ENCODE data around the gene TGFBR3. TPM values are rescaled to one million over a fixed set of nuclear protein-coding genes. Genes with fewer than 3 reads are reported as not detected.

Gene TGFBR3
- total RNA-seq, 2 donors from 2014 or later: 60.8 to 62.4 TPM

DNA sequence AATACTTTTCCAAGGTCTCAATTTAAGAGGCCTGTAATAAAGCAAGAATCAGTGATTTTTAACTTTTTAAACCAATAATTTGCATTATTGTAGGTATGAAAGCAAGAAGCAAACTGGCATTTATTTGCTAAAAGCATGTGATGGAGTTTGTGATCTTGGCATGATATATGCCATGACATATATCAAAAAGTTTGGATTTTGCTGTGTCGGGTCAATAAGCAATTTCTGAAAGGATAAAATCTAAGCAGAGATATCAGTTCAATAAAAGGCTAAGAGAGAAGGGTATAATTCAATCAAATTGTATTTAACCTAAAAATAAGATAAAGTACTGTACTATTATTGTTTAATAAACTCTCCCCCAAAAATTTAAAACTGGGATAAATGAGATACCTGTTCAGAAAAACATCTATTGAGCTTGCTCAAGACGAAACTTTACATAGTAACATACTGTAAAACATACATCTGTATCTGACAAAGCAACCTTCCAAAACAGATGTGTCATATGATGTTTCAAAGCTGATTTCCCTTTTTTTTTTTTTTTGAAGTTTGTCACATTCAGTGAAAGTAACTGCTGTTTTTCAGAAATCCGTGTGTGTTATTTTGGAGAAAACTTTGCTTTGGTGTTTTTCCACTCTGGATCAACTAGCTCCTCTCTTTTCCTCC is 74.5 kb downstream of the TGFBR3 start:
- TF ChIP-seq, protein P1, sequence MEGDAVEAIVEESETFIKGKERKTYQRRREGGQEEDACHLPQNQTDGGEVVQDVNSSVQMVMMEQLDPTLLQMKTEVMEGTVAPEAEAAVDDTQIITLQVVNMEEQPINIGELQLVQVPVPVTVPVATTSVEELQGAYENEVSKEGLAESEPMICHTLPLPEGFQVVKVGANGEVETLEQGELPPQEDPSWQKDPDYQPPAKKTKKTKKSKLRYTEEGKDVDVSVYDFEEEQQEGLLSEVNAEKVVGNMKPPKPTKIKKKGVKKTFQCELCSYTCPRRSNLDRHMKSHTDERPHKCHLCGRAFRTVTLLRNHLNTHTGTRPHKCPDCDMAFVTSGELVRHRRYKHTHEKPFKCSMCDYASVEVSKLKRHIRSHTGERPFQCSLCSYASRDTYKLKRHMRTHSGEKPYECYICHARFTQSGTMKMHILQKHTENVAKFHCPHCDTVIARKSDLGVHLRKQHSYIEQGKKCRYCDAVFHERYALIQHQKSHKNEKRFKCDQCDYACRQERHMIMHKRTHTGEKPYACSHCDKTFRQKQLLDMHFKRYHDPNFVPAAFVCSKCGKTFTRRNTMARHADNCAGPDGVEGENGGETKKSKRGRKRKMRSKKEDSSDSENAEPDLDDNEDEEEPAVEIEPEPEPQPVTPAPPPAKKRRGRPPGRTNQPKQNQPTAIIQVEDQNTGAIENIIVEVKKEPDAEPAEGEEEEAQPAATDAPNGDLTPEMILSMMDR (IDR thresholded peaks at IDR 0.05): no peak
- Histone ChIP-seq H3K9me3 (no peaks in the 10 kb centered on the region), H3K27ac (no peak overlapping the region), H3K27me3 (replicated peaks; ENCODE audit: insufficient read depth) (no peaks in the 10 kb centered on the region), H3K4me1 (ENCODE audit: control insufficient read depth in 1 of 2, low read depth in 2 of 2) (peaks cover 7 to 28% of the 10 kb centered on the region in 2 donors), H3K4me3 (no peak overlapping the region), H3K36me3 (no peaks in the 10 kb centered on the region)
- no peak for DNase-seq (ENCODE audit: low spot score)
- no peak for ATAC-seq (ENCODE audit: insufficient number of reproducible peaks, low FRiP score, low read depth)

GRCh38 chr1:91809317-91809716 is 76.6 kb downstream of the TGFBR3 start:
- peaks cover 7 to 20% of the 10 kb centered on the region in 2 donors for H3K4me1 ChIP-seq (ENCODE audit: control insufficient read depth in 1 of 2, low read depth in 2 of 2)
- TF ChIP-seq, protein P1 (IDR thresholded peaks at IDR 0.05): no peak

DNA sequence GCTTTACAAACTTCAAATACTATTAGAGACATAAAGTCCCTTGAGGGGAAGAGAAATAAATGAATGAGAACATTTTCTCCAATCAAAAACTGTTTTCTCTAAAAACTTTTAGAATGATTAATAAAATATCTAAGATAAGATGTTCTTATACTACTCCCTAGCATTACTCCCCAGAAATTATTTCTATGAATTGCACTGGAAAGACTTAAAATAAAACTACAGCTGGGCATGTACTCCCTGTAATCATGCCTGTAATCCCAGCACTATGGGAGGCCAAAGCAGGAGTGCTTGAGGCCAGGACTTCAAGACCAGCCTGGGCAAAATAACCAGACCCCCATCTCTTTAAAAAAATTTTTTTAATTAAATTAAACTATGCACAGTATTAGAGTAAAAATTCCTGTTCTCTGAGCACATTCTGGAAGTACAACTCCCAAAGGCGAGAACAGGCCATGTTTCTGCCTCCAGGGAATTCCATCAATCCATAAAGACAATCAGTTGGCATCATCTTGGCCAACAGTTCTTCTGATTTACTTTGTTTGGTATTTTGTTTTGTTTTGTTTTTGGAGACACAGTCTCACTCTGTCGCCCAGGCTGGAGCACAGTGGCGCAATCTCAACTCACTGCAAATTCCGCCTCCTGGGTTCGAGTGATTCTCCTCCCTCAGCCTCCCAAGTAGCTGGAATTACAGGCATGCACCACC is 77.9 kb downstream of the TGFBR3 start:
- no peak for ATAC-seq (ENCODE audit: insufficient number of reproducible peaks, low FRiP score, low read depth)
- H3K27ac ChIP-seq: no peak overlapping the region
- peaks cover 7 to 24% of the 10 kb centered on the region in 2 donors for H3K4me1 ChIP-seq (ENCODE audit: control insufficient read depth in 1 of 2, low read depth in 2 of 2)

More at GRCh38 chr1:91809317-91809716, 76.6 kb downstream of the TGFBR3 start:
- ATAC-seq (ENCODE audit: insufficient number of reproducible peaks, low FRiP score, low read depth): no peak
- Histone ChIP-seq H3K9me3 (no peaks in the 10 kb centered on the region), H3K4me3 (no peak overlapping the region), H3K36me3 (no peaks in the 10 kb centered on the region), H3K27ac (no peak overlapping the region), H3K27me3 (replicated peaks; ENCODE audit: insufficient read depth) (no peaks in the 10 kb centered on the region)
- no peak for DNase-seq (ENCODE audit: low spot score)

DNA sequence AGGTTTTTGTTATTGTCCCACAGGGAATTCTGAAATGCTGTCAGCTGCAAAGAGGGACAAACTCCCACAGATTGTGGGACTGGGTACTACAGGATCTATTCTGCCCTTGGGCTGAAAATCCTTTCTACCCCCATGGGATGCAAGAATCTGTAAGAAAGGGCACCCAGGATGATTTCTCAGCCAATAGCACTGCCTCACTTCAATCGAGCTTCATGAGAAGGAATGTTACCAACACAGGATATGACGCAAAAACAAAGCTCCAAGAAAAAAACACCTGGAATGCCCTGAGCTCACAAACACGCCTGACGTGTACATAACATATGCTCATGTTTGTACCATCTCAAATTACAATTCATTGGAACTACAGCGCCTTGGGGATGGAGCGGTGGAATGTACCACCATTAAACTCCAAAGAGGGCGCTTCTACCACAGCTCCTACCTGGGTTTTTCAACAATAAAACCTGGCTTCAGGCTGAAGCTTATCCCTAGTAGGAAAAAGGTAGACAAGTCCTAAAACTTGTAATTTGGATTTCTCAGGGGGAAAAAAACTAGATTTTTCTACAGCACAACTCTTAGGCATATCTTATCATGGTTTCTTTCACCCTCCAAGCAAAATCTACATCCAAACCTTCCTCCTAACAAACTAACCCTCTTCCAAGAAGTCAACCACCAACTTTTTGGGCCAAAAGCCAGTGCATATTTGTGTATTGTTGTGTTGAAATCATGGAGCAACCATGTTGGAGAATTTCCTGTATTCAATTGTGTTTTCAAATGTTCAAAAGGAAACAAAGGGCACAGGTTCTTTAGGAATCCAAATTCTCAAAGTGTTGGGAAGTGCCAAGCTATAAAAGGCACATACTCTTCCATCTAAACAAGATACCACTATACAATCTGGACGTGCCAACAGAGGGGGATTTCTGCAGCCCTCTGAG is 78.9 kb downstream of the TGFBR3 start:
- TF ChIP-seq, protein P1 (IDR thresholded peaks at IDR 0.05): no peak
- no peak for DNase-seq (ENCODE audit: low spot score)
- no peak overlapping the region for H3K27ac ChIP-seq
- no peaks in the 10 kb centered on the region for H3K9me3 ChIP-seq
- no peak for ATAC-seq (ENCODE audit: insufficient number of reproducible peaks, low FRiP score, low read depth)
- peaks cover 7 to 24% of the 10 kb centered on the region in 2 donors for H3K4me1 ChIP-seq (ENCODE audit: control insufficient read depth in 1 of 2, low read depth in 2 of 2)
- H3K36me3 ChIP-seq: no peaks in the 10 kb centered on the region
- no peaks in the 10 kb centered on the region for H3K27me3 ChIP-seq (replicated peaks; ENCODE audit: insufficient read depth)
- H3K4me3 ChIP-seq: no peak overlapping the region

More for the DNA sequence above, 77.9 kb downstream of the TGFBR3 start:
- Histone ChIP-seq H3K4me3 (no peak overlapping the region), H3K9me3 (no peaks in the 10 kb centered on the region), H3K36me3 (no peaks in the 10 kb centered on the region), H3K27me3 (replicated peaks; ENCODE audit: insufficient read depth) (no peaks in the 10 kb centered on the region)
- DNase-seq (ENCODE audit: low spot score): no peak
- TF ChIP-seq, protein P1 (IDR thresholded peaks at IDR 0.05): no peak
